Measurements from ENCODE around the gene CLCF1. TPM values are rescaled to one million over a fixed set of nuclear protein-coding genes. Genes with fewer than 3 reads are reported as not detected.

CLCF1 gene
- total RNA-seq, 1 donor, result 6.9 TPM

DNA sequence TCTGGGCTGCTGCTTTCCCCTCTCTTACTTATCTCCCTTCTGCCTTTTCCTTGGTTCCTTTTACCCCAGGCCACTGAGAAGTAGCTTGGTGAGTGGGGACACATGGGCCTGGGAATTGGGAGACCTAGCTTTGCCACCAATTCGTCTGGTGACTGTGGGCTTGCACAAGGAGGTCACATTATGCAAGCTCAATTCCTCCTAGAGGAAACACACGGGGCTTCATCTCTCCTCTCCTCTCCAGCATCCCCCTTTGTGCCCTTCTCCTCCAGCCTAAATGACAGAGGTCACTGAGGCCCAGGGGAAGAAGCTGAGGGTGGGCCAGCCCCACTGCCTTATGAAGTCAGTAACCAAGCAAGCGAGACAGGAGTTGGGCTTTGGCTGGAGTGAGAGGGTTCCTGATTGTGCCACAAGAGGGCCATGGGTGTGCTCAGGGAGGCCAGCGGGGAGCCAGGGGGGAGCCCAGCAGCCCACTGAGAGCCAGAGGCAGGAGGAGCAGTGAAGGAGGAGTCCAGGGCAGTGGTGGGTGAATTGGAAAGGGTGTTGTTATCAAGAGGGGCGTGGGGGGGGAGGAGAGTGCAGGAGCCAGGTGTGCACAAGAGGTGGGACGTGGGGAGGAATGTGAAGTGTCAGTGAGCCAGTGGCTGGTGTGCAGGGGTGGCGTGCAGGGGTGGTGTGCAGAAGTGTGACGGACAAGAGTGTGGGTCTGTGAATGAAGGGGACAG lies 2.0 kb downstream of the CLCF1 start:
- Histone ChIP-seq H3K79me2 (ENCODE audit: insufficient read depth, low read length) (peaks cover 65% of the 10 kb centered on the region), H3K36me3 (ENCODE audit: insufficient read depth, low read length) (no peaks in the 10 kb centered on the region), H2AFZ (ENCODE audit: low read length) (no peak overlapping the region), H3K27me3 (ENCODE audit: insufficient read depth, low read length) (no peaks in the 10 kb centered on the region), H3K4me2 (ENCODE audit: insufficient read depth, low read length) (peak overlapping the region; percentile 88), H3K27ac (ENCODE audit: low read depth, low read length) (peak overlapping the region; percentile 76), H4K20me1 (ENCODE audit: insufficient read depth, low read length) (peaks cover 50% of the 10 kb centered on the region), H3K4me3 (ENCODE audit: insufficient read depth, low read length) (peak overlapping the region; percentile 85), H3K9me3 (ENCODE audit: low read depth, low read length) (no peaks in the 10 kb centered on the region), H3K4me1 (ENCODE audit: insufficient read depth, low read length) (peaks cover 74% of the 10 kb centered on the region)
- DNase-seq (ENCODE audit: insufficient read length, low spot score, missing footprints), result peak; percentile 95
- TF ChIP-seq, protein P1, sequence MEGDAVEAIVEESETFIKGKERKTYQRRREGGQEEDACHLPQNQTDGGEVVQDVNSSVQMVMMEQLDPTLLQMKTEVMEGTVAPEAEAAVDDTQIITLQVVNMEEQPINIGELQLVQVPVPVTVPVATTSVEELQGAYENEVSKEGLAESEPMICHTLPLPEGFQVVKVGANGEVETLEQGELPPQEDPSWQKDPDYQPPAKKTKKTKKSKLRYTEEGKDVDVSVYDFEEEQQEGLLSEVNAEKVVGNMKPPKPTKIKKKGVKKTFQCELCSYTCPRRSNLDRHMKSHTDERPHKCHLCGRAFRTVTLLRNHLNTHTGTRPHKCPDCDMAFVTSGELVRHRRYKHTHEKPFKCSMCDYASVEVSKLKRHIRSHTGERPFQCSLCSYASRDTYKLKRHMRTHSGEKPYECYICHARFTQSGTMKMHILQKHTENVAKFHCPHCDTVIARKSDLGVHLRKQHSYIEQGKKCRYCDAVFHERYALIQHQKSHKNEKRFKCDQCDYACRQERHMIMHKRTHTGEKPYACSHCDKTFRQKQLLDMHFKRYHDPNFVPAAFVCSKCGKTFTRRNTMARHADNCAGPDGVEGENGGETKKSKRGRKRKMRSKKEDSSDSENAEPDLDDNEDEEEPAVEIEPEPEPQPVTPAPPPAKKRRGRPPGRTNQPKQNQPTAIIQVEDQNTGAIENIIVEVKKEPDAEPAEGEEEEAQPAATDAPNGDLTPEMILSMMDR (IDR thresholded peaks at IDR 0.05; ENCODE audit: extremely low read depth, low read depth, low read length), result peak; percentile 61

DNA sequence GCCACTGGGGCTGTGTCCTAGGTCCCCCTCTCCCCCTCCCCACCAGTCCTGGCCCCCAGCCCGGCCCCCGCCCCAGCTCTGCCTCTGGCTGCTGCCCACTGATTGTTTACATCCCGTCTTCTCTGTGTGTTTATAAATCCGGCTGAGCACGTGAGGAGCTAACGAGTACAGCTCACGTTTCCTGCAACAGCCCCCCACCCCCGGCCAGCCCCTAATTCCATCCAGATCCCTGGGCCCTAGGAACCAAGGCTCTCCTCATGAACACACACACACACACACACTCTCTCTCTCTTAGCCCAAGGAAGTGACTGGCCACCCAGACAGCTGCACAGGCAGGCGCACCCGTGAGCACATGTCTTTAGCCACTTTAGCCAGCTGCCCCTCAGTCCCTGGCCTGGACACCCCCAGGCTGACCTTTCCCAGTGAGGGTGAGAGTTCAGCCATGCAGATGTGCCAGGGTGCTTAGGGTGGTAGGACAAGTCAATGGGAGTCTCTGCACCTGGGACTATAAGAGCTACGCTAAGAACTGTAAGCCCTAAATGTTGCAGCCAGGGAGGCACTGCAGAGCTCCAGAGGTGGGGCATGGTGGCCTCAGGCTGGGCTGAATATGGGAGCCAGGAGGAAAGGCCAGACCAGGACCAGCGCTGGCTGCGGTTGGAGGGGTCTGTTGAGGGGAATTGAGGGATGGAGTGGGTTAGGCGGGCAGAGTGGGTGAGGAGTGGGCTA lies 2.9 kb downstream of the CLCF1 start:
- TF ChIP-seq, protein P1 (IDR thresholded peaks at IDR 0.05; ENCODE audit: extremely low read depth, low read depth, low read length), result no peak
- Histone ChIP-seq H3K4me2 (ENCODE audit: insufficient read depth, low read length) (peak overlapping the region; percentile 88), H3K4me1 (ENCODE audit: insufficient read depth, low read length) (peaks cover 68% of the 10 kb centered on the region), H3K27me3 (ENCODE audit: insufficient read depth, low read length) (no peaks in the 10 kb centered on the region), H4K20me1 (ENCODE audit: insufficient read depth, low read length) (peaks cover 59% of the 10 kb centered on the region), H3K79me2 (ENCODE audit: insufficient read depth, low read length) (peaks cover 74% of the 10 kb centered on the region), H3K9me3 (ENCODE audit: low read depth, low read length) (no peaks in the 10 kb centered on the region), H2AFZ (ENCODE audit: low read length) (no peak overlapping the region), H3K36me3 (ENCODE audit: insufficient read depth, low read length) (peaks cover 5% of the 10 kb centered on the region), H3K27ac (ENCODE audit: low read depth, low read length) (peak overlapping the region; percentile 76), H3K4me3 (ENCODE audit: insufficient read depth, low read length) (peak overlapping the region; percentile 85)
- peak; percentile 94 for DNase-seq (ENCODE audit: insufficient read length, low spot score, missing footprints)

DNA sequence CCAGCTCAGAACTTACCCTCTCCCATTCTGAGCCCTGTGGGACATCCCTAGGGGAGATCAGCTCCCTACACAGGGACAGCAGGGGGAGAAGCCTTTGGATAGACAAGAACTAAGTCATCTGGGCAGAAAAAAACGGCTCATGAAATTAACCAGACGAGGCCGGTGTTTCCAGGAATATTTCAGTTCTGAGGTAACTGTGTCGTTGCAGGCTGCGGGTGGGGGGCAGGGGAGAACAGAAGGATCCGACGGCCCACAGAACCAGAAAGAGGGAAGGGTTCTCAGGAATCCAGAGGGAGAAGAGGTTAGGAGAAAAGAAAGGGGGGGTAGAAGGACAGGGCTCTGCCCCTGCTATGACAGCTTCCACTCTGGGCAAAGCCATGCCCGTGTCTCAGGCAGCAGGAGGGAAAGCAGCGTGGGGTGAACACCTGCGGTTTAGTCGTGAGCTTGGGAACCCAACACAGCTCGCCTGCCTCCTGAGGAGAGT lies 3.6 kb downstream of the CLCF1 start:
- no peak overlapping the region for H2AFZ ChIP-seq (ENCODE audit: low read length)
- peak overlapping the region; percentile 66 for H3K27ac ChIP-seq (ENCODE audit: low read depth, low read length)
- peaks cover 80% of the 10 kb centered on the region for H3K79me2 ChIP-seq (ENCODE audit: insufficient read depth, low read length)
- peaks cover 65% of the 10 kb centered on the region for H4K20me1 ChIP-seq (ENCODE audit: insufficient read depth, low read length)
- peak overlapping the region; percentile 48 for H3K4me2 ChIP-seq (ENCODE audit: insufficient read depth, low read length)
- peaks cover 65% of the 10 kb centered on the region for H3K4me1 ChIP-seq (ENCODE audit: insufficient read depth, low read length)
- peaks cover 12% of the 10 kb centered on the region for H3K36me3 ChIP-seq (ENCODE audit: insufficient read depth, low read length)
- no peaks in the 10 kb centered on the region for H3K27me3 ChIP-seq (ENCODE audit: insufficient read depth, low read length)
- H3K4me3 ChIP-seq (ENCODE audit: insufficient read depth, low read length), result peak overlapping the region; percentile 10
- H3K9me3 ChIP-seq (ENCODE audit: low read depth, low read length), result no peaks in the 10 kb centered on the region
- TF ChIP-seq, protein P1 (IDR thresholded peaks at IDR 0.05; ENCODE audit: extremely low read depth, low read depth, low read length), result no peak
- peak; percentile 95 for DNase-seq (ENCODE audit: insufficient read length, low spot score, missing footprints)

DNA sequence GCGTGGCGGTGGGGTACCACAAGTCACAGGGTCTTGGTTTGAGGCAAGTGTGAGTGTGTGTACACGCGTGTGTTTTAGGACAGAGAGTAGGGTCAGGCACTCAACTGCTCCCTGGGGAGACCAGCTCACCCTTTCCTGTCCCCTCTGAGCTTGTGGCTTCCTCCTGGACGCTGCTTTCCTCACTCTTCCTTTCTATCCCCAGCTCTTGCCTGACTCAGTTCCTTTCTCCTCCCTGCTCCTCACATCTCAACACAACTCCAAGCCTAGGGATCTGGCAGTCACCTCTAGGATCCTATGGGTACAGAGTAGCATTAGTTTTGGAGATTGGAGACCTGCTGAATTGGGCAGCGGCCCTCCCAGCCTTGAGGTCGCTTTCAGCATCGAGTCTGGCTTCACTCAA lies 4.1 kb downstream of the CLCF1 start:
- Histone ChIP-seq H4K20me1 (ENCODE audit: insufficient read depth, low read length) (peaks cover 71% of the 10 kb centered on the region), H3K79me2 (ENCODE audit: insufficient read depth, low read length) (peaks cover 86% of the 10 kb centered on the region), H3K4me1 (ENCODE audit: insufficient read depth, low read length) (peaks cover 59% of the 10 kb centered on the region), H3K27ac (ENCODE audit: low read depth, low read length) (peak overlapping the region; percentile 66), H3K27me3 (ENCODE audit: insufficient read depth, low read length) (no peaks in the 10 kb centered on the region), H3K9me3 (ENCODE audit: low read depth, low read length) (no peaks in the 10 kb centered on the region), H3K4me3 (ENCODE audit: insufficient read depth, low read length) (peak overlapping the region; percentile 10), H3K4me2 (ENCODE audit: insufficient read depth, low read length) (peak overlapping the region; percentile 48), H2AFZ (ENCODE audit: low read length) (no peak overlapping the region), H3K36me3 (ENCODE audit: insufficient read depth, low read length) (peaks cover 18% of the 10 kb centered on the region)
- TF ChIP-seq, protein P1 (IDR thresholded peaks at IDR 0.05; ENCODE audit: extremely low read depth, low read depth, low read length), result no peak
- DNase-seq (ENCODE audit: insufficient read length, low spot score, missing footprints), result peak; percentile 91

All from osteoblast (primary cell).